ENCODE results near the gene MAP7D3. TPM values are rescaled to one million over a fixed set of nuclear protein-coding genes. Genes with fewer than 3 reads are reported as not detected.

The MAP7D3 gene
- total RNA-seq, 4 donors from 2014 or later, result 27.5 to 42.5 (median 35.7) TPM

DNA sequence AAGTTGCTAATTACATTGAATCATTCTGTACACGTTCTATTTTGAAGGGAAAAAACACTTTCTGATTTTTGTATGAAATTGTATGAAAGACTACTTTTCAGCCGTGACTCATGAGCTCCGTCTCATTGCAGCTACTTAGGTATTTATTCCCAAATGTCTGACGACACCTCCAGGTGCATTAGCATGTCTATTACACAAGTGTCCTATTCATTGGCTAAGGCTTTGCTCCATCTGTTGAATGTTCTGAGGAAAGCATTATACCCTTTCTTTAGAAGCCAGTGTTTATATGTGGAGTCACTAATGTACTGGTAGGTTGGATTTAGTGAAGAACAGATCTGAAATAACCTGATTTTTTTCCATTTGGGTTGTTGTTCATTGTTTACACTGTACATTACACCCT, 51.8 kb downstream of the MAP7D3 start:
- TF ChIP-seq, protein P1, sequence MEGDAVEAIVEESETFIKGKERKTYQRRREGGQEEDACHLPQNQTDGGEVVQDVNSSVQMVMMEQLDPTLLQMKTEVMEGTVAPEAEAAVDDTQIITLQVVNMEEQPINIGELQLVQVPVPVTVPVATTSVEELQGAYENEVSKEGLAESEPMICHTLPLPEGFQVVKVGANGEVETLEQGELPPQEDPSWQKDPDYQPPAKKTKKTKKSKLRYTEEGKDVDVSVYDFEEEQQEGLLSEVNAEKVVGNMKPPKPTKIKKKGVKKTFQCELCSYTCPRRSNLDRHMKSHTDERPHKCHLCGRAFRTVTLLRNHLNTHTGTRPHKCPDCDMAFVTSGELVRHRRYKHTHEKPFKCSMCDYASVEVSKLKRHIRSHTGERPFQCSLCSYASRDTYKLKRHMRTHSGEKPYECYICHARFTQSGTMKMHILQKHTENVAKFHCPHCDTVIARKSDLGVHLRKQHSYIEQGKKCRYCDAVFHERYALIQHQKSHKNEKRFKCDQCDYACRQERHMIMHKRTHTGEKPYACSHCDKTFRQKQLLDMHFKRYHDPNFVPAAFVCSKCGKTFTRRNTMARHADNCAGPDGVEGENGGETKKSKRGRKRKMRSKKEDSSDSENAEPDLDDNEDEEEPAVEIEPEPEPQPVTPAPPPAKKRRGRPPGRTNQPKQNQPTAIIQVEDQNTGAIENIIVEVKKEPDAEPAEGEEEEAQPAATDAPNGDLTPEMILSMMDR (IDR thresholded peaks at IDR 0.05; ENCODE audit: low read depth), result no peak

DNA sequence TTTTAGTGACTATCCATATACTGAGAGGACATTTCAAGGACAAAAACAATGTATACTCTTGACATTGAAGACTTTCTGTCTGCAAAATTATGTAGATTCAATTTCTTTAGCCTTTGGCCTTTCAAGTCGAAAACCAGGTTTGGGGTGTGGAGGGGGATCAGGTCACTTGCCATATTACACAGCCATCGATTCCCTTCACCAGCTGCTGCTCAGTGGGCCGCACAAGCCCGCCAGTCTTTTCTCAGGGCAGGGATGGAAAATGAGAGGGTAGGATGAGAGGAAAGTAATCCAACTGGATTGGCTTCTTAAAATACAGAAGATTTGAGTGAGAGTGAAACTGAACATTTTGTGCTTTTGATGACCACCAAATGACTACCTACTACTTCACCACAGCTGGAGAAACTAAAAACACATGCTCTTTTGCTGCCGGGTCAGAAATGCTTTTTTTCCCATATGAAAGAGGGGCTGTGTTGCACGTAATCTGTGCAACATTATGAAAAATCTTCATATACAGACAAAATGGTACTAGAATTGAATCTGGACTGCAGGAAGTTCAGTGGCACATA, 52.4 kb downstream of the MAP7D3 start:
- TF ChIP-seq, protein P1 (IDR thresholded peaks at IDR 0.05; ENCODE audit: low read depth), result no peak

DNA sequence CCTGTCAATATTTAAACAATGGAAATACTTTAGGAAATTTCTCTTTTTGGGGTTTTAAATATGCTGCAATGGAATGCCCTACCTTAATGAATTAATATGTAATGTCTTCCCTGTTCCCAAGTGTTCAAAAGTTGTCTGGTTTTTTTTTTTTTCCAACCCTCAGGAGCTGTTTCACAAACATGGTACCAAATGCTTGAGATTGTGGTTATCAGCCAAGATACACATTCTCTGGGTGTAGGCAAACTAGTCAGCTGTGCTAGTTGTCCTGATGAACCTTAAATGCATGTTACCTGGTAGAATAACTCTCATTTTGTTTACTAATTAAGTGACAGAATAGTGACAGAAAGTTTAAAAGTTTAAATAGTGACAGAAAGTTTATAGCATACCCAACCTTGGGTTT, 53.2 kb downstream of the MAP7D3 start:
- TF ChIP-seq, protein P1 (IDR thresholded peaks at IDR 0.05; ENCODE audit: low read depth), result no peak

DNA sequence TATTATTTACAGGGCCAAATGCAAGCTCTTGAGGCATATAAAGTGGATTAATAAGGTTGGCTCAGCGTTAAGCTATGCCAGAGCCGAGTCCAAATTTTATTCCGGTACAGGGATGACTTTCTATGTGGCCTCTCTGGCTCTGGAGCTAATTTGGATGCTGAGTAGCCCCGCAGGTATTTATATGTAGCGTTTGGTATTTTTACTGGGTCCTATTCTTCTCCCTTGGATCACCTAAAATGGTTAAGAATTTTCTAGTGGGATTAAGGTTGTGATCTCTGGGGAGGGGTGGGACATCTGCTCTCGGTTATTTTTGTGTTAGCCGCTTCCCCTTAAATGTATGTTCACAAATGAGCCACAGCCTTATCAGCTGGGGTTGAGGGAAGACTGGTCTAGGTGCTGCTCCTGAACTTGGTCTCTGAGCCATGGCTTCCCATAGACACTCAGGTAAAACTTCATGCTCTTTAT, 54.5 kb downstream of the MAP7D3 start:
- TF ChIP-seq, protein P1 (IDR thresholded peaks at IDR 0.05; ENCODE audit: low read depth), result no peak

- TF ChIP-seq, protein P1 (IDR thresholded peaks at IDR 0.05; ENCODE audit: low read depth), result no peak
These were observed 56.0 kb downstream of the MAP7D3 start for GRCh38 chrX:136195247-136195646.

GRCh38 chrX:136194536-136194935, 56.7 kb downstream of the MAP7D3 start:
- TF ChIP-seq, protein P1 (IDR thresholded peaks at IDR 0.05; ENCODE audit: low read depth), result no peak

DNA sequence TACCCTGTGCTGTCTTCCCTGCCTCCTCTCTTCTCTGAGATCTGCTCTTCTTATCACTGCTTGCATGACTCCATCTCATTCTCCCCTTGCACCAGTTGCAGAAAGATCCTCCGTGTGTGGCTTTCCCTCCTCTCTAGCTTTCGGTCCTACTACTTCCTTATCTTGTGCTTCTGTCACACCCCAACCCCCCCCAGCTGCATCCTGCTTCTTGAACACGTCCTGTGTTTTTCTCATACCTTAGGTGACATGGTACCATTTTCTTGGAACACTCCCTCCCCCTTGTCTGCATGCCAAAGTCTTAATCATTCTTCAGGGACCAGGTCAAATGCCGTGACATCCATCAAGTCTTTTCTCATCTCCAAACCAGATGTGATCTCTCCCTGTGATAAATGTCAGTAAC, 57.4 kb downstream of the MAP7D3 start:
- TF ChIP-seq, protein P1 (IDR thresholded peaks at IDR 0.05; ENCODE audit: low read depth), result no peak
